ENCODE data around the gene BTBD16.

BTBD16 gene

DNA sequence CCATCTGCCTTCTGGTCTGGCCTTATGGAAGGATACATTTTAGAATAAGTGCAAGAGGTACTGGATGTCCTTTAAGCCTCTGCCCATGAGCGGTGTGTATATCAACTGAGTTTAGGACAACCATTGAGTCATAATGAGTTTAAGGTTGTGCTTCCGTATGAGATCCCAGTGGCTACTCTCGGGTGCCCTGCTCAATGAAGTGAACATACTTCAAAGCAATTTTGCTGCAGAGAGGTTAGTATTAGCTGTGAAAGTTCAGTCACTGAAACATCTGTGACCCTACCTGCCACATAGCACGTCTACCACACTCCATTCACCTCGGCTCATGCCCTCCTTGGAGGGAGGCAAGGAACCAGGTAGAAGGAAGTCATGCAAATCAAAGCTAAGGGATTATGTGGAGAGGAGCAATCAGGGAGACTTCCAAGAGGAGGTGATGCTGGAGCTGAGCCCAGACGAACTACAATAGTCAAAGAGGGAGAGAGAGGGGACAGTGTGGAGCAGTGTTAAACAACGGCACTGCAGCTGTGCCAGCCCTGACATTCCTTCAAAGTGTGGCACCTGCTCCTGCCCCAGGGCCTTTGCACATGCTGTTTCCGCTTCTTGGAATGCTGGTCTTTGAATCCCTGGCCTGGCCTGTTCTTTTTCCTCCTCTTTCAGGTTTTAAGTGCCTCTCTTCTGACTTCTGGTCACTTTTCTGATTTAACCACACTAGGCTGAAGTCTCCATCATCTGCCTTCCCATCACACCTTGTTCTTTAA, 25.4 kb downstream of the BTBD16 start:
- no peak for DNase-seq

DNA sequence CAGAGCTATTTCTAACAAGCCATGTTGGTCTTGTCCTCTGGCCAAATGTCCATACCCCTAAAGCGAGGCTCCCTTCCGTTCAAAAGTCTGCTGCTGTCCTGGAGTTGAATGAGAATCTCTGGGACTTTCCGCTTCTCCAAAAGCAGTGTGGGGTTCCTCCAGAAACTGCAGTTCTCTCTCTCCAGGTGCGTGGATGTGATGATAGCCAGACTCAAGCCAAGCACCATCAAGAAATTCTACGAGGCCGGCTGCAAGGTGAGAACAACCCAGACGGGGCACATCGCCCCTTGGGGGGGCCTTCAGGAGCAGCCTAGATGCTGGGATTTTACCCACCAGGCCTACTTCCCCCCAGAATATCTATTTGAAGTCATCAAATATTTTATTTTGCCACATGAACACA, 26.5 kb downstream of the BTBD16 start:
- DNase-seq, result no peak

DNA sequence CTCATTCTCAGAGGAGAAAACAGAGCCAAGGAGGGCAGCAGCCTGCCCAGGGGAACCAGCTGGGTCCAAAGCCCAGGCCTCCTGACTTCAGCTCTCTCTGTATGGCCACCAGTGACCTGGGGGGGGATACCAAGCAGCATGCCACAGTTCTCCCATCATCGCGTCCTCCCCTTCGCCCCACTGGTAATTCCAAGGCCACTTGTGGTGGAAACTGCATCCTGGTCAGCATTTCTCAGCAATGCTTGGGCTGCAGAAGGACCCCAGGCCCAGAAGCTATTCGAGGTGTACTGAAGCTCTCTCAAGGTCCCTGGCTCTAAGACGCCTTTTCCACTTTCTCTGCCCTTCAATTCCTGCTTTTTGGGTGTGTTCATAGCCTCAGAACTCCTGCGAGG, 27.1 kb downstream of the BTBD16 start:
- DNase-seq, result no peak

DNA sequence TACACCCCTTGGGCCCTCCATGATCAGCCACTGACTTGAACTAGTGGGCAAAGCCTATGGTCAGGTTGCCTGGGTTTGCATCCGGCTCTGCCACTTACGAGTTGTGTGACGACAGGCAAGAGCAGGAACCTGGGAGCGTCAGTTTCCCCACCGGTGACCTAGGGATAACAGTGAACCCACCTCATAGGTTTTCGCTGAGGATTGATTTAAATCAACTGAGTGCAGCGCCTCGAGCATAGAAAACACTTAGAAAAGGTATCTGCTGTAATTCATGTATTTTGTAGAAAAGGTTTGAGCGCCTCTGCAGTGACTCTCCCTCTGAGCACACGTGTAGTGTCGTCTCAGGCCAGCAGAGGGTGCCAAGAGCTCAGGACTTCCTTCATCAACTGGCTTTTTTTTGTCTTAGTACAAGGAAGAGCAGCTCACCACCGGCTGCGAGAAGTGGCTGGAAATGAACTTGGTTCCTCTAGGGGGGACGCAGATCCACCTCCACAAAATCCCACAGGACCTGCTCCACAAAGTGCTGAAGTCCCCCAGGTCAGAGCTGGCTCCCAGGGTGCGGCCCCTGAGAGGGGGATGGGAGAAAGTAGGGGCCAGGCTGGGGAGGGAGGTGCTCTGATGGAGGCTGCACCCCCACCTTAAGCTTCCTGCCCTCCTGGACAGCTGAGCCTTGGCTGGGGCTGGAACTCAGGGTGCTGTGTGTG, 27.7 kb downstream of the BTBD16 start:
- DNase-seq, result peak; percentile 70 to 80

DNA sequence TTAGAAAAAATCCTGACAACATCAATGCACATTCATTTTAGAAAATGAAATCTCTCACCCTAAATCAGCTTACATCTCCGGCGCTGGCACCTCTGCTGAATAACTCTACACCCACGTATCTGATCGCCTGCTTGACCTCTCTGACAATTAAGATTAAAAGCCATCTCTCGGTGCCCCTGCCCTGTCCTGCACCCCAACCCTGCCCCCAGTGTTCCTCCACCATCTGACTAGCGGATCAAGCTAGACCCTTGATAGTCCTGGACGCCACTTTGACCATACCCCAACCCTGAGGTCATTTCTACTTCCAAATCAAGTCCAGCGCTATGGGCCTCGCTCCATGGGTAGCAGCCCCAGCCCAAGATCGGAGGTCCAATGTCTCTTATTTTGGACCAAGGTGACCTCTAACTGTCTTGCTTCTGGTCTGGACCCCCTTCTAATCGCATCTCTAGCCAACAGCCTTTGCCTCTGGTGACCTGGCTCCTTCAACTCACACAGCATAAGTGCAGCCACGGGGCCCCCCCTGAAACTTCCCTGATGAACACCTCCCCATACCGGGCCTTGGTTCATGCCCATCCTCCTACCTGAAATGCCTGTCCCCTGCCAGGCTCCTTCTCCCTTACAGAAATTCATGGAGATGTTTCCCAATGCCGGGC, 28.5 kb downstream of the BTBD16 start:
- DNase-seq, result no peak

DNA sequence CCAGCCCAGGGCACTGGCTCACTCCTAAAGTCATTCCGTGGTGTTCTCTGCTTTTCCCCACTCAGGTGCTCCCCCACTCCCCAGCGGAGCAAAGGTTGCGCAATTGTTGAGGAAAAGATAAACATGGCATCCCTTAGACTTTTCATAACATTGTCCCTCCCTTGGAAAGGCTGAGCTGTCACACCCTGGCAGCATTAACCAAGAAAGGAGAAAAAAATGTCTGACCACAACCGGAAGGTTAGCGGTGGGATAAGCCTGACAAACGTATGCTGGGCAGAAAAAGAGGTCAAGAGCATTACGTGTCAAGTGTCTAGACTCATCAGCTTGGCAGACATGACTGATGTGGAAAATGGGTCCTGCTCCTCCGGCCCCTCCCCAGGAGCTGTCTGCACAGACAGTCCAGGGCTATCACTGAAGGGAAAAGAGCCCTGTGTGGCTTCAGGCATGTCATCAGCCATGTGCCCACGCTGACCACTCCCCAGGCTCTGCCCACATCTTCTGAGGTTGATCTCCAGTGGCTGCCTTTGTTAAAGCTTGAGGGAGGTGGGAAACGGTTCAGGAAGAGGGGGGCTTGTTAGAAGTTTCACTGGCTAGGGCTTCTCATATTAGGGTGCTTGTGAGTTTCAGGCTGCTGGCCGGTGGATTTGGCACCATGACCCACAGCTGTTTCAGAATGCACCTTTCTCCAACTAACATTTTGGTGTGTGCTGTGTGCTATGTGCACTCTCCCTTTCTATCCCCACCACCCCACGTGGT, 30.1 kb downstream of the BTBD16 start:
- DNase-seq, result no peak

DNA sequence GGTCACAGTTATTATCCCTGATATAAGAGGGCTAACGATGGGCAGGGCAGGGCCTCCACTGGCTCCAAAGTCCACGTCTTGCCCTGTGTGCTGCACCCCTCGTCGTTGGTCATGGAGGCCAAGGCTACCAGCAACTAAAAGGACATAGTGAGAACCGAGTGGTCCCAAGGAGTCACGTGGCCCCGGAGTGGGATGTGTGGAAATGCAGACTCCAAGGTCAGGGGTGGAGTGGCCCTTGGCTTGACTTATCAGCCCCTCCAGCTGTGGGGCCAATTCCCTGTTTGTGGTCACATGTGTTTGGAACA, 30.7 kb downstream of the BTBD16 start:
- no peak for DNase-seq

DNA sequence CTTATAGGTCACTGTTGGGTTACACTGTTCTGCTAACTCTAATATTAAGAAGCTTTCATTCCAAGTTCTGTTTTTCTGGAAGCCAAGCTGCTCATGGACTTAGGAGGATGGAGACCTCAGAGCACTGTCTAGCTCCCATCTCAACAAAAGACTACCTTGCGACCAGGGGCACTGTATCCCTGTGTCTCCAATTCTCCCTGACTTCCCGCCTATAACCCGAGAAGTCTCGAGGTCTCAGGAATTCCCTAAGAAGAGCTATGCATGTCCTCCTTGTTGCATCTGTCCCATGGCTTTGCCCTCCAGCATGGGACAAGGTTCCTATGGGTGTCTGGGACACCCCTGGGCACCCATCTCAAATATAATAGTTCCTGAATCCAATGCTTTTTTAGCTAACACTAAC, 31.2 kb downstream of the BTBD16 start:
- no peak for DNase-seq

DNA sequence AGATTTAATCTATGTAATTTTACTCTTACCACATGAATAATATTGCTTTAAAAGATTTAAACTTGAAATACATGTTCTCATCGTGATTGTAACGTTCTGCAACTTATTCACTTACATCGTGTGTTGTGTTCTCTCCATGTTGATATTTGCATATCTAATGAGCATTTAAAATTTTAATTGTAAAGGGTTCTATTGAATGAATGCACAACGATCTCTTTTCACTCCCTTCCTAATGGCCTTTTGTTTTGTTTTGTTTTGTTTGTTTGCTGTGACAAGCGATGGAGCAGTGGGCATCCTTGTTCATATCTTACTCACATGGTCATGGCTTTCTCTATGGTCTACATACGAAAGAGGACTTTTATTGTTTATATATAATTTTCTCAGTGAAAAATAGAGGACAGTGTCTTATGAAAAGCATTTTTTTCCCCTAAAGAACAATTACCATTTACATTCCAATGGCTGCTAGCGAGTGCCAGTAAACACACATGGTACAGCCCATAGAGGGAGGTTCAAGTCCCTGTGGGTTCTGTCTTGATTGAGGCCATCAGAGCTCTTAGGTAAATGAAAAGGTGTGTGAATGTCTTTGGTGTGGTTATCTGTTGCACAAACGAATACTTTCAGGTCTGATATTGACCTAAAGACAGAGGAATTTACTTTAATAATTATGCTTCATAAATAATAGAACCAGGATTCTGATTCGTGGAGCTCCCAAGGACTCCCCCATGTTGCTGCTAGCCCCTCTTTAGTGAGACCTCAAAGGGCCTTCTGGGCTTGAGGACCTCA, 32.4 kb downstream of the BTBD16 start:
- no peak for DNase-seq

DNA sequence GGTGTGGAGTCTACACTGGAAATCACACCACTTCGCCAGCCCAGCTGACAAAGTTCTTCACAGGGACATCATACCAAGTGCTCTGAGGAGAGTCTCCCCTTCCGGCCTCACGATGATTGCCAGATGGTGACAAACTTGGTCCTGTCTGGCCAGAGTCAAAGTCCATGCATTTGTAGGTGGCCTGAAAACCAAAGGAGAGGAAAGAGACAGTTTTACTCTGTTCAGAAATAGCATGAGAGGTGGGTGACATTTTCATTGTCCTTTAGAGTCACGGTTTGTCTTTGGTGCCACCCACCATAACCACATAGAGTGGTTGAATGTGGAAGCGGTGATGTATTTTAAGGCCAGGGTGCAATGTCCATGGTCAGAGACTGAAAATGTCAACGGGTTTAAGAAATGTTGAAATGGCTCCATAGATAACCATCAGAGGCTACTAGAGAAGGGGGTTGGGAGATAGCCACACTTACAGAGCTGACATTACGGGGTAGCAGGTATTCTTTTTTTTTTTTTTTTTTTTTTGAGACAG, 33.0 kb downstream of the BTBD16 start:
- DNase-seq, result no peak

DNA sequence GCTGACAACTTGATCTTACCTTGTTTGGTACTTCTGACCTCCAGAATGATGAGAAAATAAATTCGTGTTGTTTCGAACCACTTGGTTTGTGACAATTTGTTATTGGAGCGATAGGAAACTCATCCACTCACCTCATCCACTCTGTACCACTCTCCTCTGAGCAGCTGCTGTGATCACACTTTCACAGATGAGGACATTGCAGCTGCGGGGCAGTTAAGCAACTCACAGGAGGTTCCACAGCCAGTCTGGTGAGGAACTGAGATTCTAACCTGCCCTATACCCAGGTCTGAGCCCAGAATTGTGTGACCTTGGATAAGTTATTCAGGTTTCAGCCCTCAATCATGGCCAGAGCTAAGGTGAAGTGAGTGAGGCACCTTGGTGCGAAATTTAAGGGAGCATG, 35.2 kb downstream of the BTBD16 start:
- DNase-seq, result no peak

DNA sequence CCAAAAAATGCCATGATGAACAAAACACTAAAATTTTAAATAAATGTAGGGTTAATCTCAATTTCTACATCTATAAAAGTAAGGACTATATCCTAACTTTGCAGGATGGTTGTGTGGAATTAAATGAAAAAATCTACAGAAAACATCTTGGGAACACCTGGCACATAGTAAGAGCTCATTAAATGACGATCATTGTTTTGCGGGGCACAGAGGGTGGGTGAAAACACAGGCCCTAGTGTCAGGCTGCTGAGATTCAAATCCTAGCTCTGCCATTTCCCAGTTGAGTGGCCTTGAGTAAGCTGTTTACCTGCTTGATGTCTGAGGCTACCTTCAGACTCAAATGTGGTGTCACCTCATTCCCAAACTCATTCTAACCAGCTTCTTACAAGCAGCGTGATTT, 35.6 kb downstream of the BTBD16 start:
- DNase-seq, result no peak

DNA sequence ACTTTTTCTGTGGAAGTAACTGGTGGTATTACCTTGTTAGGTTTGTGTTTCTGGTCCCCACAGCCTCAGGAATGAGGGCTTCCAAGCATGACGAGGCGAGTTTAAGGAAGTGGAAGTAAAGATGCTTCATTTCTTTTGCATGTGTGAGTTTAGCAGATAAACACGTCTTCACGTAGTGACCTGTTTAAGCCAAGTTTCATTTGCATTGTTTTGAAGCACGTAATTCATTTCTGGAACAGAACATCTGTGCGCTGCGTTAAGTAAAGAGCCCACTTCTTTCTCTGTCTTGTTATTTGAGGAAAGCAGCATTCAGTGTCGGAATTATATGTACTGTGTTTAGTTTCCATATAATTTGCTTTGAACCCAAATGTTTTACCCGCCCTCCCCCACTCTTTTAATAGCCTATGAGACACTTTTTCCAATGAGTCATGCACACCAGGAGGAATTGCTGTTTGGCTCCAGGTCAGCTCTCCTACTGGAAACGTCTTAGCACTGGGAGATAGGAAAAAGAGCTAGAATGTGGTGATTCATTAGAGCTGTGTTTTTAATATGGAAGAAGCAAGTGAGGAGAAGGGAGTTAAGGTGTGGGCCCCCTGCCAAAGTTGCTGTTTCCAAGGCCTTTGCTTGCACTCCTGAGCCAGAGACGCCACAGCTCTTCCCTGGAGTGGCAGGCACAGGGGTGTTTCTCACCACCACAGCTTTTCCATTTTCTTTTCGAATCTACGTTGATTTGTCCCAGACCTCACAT, 36.7 kb downstream of the BTBD16 start:
- DNase-seq, result no peak

DNA sequence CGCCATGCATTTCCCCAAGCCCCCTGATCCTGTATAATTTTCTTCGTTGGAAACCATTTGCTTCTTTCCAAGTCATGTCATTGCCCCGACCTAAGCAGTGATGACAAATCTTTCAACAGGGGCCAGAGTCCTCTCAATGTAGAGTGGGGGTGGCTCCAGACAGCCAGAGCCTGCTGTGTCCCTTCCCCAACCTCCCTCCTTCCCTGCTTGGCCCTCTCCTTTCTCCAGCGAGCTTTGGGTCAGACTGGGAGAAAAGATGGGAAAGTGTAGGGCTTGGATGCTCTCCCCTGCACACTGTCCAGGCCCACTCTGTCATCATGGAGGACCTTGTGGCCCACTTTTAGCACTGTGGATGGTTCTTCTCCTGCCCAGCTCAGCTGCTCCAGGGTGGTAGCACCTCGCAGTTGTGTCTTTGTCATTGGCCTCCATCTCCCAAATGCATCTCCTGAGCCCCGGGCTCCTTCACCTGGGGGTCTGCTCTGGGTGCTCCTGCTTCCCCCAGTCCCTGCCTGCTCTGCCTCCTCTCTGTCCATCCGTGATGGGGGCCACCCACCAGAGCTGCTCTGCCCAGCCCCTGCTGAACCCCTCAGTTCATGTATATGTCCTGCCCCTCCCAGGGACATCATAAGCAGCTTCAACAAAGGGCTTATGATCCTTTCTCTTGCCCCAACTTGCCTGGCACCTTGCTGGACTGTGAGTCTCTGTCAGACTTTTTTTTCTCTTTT, 37.5 kb downstream of the BTBD16 start:
- no peak for DNase-seq

DNA sequence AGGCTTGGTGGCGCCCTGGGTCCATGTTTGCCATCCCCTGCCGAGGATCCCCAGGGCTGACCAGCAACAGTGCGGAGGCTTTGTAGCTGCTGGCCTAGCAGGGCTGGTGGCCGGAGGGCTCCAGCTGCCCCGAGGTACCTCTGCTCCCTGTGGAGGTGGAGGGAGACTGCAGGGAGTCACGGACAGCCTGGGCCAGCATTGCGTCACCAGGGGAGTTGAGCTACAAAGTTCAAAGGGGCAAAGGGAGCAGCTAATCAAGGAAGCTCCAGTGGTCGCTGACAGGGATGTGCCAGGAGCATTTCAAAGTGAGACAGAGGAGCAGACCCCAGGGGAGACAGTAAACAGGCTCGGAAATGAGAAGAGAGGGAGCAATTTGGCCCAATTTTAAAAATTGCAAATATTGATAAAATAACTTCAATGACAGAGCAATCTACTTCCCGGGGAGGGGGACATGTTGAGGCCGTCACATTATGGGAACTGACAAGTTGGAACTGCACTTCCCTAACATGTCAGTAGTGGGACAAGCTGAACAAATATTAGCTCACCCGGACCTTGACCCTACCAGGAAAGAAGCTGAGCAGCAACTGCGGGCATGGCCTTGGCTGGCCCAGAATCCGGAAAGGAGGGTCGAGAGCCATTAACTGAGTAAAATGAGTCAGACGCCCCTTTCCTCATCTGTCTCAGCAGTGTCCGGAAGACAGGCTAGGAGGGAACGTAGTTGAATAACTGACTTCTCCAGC, 39.4 kb downstream of the BTBD16 start:
- no peak for DNase-seq

DNA sequence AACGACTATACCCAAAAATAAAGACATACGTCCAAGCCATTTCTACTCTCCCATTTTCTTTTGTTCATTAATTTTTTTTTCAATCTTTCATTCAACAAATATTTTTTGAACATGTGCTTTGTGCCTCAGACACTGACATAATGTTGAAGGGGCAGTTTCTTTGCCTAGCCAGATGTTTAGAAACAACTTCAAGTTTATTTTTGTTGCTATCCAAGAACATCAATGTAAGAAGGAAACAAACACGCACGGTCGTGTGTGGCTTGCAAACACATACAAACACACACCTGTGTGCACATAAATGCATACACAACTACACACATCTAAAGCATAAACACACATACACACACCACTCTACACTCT, 39.9 kb downstream of the BTBD16 start:
- no peak for DNase-seq

DNA sequence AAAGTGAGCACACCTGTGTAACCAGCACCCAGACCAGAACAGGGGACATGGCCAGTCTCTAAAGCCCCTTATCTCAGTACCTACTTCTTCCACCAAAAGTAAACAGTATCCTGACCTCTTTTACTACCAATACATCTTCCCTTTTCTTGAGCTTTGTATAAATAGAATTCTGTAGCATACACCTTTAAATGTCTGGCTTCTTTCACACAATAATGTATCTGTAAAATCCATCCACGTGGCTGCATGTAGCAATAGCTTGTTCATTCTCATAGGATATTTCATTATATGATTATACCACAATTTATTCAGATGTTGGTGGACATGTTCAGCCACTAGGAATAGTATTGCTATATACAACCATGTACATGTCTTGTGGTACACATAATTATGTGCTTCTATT, 40.6 kb downstream of the BTBD16 start:
- no peak for DNase-seq

DNA sequence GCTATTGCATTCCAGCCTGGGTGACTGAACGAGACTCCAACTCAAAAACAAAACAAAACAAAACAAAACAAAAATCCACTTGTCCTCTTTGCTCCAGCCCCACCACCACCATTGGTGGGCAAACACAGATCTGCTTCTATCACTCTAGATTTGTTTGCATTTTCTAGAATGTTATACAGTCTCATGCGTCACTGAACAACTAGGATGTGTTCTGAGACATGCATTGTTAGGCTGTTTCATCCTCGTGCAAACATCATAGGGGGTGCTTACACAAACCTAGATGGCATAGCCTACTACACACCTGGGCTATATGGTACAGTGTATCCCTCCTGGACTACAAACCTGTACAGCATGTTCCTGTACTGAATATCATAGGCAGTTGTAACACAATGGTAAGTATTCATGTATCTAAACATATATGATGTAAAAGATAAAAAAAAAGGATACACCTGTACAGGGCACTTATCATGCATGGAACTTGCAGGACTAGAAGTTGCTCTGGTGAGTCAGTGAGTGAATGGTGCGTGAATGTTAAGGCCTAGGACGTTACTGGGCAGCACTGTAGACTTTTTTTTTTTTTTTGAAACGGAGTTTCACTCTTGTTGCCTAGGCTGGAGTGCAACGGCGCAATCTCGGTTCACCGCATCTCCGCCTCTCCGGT, 45.3 kb downstream of the BTBD16 start:
- DNase-seq, result no peak

DNA sequence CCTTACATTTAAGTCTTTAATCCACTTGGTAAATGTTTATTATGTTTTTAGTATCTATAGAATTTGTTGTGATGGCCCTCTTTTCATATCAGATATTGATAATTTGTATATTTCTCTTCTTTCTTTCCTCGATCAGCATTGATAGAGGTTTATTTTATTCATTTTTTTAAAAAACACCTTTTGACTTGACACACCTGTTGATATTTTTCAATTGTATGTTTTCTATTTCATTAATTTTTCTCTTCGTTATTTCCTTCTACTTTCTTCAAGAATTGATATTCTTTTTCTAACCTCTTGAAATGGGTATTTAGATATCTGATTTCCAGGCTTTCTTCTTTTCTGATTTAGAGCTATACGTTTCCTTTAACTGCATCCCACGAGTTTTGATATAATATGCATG, 50.9 kb downstream of the BTBD16 start:
- DNase-seq, result no peak

DNA sequence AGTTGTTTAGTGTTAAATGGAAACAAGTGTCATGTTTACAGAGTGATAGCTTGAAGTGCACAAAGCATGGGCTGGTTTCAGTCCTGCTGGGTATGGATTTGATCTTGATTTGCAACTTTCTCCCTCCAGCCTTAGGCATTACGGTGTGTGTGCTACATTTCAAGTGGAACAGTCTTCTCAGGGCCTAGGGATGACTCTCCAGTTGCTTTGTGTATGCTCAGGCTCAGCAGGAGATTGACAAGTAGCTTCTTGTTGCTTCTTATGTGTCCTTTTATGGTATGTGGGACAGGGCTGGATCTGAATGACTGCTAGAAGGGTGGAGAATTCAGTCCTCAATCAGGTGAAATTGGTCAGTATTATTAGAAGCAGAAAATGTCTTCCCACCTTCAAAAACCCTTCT, 52.1 kb downstream of the BTBD16 start:
- DNase-seq, result no peak

Data from inflammatory macrophage (primary cell).